GM21515 (cell line): ENCODE data around the gene IRS2.
"Not testable (repeated sequence)": the region's sequence is repeated elsewhere in the genome, so short reads cannot be mapped to it uniquely, and the experiment has no call there.

Source experiments
- ATAC-seq: cut with Tn5 transposase; IDR thresholded peaks from one replicate; pipeline ENCODE4 v1.9.1; 2021; ENCODE audit not compliant: unreplicated experiment

IRS2 gene

GRCh38 chr13:109733550-109733949 is 52.8 kb downstream of the IRS2 start:
- ATAC-seq, result no peak

- not testable (repeated sequence) for ATAC-seq
Measured at GRCh38 chr13:109732470-109733170, 53.8 kb downstream of the IRS2 start.

DNA sequence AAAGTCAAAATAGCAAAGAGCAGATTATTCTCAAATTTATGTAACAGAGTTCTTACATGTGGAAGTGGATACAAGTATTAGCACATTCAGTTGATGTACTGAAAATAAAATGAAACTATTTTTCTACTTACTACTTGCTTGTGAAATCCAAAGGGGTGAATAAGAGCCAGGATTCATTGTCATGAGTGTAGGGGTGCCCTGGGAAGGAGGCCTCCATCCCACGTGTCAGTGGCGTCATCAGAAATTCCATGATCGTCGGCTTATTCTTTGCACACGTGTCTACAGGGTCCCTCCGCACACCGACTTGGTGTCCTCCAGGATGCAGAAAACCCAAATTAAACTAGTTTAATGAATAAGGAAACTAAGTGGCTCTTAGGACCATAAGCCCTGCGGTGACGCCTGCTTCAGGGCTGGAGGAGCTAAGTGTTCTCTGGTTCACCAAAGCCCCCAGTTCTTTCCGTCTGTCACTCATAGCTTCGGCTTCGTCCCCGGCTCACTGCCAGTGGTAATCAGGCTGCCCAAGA is 55.5 kb downstream of the IRS2 start:
- no peak for ATAC-seq

DNA sequence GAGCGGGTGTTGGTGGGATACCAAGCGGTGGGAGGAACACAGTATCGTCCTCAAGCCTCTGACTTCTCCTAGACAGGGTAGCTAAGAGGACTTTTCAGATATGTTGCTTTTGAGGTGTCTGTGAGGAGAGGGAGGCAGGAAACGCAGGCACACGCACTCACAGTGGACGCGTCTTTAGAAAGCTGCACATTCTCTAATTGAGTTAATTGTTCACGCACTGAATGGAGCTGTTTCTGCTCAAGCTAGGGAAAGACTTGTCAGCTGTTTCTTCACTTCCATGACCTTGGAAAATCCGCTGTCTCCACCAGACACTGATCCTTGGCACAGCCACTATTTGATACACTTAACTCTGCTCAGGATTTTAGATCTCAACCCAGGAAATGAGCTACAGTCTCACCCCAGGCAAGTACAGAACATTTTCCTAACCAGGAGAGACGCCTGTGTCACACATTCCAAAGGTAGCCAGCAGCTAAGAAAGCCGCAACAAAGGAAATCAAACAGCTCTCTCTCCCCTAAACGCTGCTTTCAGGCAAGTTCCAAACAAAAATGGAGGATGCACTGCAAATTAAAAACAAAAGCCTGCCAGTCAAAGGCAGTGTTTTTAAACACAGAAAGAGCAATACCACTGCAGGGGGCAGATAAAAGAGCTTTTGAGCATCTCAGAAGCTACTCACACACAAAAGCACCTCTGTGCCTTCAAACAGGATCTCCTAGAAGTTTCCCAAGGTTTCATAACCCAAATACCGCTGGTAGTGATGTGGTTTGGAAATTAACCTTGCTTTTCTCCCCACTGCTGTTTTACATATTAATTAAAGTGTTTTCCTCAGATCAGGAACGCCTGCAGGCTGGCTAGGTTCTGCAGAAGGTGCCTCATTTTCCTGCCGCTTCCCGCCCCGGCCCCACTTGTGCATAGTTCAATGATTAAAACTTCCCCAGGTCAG is 57.3 kb downstream of the IRS2 start:
- ATAC-seq, result no peak

GRCh38 chr13:109728061-109728460 is 58.3 kb downstream of the IRS2 start:
- ATAC-seq, result no peak

DNA sequence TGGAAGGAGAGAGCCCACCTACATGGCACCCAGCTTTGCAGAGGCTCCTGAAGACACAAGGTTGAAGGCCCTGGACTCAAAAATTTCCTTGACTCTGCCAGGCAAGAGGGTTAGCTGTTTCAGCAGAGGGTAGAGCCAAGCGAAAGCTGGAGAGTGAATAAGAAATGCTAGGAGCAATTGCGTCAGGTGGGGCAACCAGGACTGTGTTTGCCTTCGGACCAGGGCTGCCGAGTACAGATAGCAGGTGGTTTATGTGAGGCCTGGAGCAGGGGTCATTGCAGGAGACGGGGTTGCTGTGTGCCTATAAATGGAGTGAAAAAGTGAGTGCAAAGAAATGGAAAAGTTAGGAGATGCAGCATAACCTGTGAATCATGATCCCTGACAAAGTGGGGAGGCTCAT is 59.1 kb downstream of the IRS2 start:
- ATAC-seq, result no peak

- ATAC-seq, result no peak
Measured at GRCh38 chr13:109725995-109726637, 60.3 kb downstream of the IRS2 start.

DNA sequence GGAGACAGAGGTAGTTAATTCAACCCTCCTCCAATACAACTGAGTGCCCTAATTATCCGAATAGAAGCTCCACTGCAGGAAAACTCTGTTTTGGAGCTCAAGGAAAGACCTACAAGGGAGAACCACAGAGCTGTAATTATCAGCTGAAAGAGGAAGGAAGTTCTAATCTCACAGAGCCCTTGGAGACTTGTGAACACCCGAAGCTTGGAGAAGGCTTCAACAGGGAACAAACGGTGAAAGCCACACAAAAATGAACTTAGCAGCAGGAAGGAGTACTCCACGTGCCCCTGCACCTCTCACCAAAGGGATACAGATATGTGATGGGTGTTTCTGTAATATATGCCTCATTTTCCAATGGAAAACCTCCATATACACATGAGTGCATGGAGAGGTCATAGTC is 61.1 kb downstream of the IRS2 start:
- no peak for ATAC-seq

DNA sequence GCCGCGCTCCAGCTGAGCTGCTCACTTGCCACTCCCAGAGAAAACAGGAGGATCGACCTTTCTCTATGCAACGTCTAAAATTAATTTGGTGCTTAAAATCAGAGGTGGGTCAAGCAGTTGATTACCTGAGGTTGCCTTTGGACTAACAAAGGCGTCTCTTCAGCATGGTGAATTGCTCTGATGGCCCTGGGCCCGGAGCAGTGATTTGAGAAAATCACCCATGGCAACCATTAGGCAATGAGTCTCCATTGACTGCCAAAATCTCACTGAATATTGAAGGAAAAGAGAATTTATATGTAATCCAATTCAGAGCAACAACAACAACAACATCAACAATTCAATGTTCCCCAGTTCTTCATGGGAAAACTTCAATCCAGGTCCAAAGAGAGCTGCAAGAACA is 61.8 kb downstream of the IRS2 start:
- ATAC-seq, result no peak

- ATAC-seq, result no peak
Measured at GRCh38 chr13:109723046-109723445, 63.3 kb downstream of the IRS2 start.

DNA sequence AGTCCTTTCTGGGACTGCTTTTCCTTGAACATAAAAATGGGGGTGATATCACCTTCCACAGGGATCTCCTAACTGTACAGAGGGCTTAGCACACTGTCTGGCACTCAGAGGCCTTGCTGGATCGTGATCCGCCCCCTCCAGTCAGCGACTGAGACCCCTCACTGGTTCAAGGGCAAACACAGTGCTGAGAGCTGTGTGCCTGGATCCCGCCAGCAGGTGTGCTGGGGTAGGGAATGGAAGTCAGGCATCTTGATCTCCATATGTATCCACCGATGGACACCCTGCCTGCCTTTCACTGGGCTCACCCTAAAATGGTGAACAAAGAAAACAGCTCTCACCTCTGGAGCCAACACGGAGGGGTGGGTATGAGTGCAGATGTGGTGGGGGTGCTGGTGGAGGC is 64.3 kb downstream of the IRS2 start:
- no peak for ATAC-seq

DNA sequence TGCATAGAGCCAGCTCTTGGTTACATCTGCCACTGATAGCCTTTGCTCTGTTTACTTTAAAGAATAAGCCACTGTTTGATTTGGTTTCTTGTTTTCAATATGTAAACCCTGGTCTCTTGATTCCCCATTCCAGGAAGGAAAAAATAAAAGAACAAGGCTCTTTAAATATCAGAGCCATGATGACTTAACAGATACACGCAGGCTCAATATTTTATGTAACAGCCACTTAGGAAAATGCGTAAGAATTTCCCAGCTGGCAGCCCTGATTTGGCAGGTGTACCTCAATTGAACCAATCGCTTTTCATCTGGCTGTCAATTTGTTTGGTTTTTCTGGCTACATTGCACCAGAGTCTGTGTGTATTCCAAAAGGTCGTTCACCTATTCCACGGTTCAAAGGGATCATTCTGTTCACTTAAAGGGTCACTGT is 65.6 kb downstream of the IRS2 start:
- ATAC-seq, result no peak

- no peak for ATAC-seq
Measured at GRCh38 chr13:109719962-109720646, 66.3 kb downstream of the IRS2 start.

DNA sequence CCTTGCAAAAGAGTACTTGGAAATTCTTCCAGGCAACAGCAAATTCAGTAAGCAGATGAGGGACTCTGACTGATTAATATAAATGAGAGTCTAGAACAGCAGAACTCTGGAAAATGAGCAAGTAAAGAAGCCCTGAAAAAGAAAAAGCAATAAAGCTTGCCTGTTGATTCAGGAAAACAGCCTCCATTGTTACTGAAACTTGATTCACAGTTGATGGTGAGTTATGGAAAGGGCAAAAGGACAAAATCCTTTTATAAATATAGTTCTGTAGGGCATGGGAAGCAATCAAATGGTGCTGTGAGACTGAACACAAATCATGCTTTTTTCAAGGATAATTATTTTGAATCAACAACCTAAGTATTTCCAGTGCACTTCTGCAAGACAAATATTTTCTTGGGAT is 67.7 kb downstream of the IRS2 start:
- ATAC-seq, result no peak

GRCh38 chr13:109717686-109718085 is 68.7 kb downstream of the IRS2 start:
- ATAC-seq, result no peak

GRCh38 chr13:109715902-109716301 is 70.5 kb downstream of the IRS2 start:
- no peak for ATAC-seq

- no peak for ATAC-seq
Measured at GRCh38 chr13:109713681-109714080, 72.7 kb downstream of the IRS2 start.

GRCh38 chr13:109712124-109712722 is 74.2 kb downstream of the IRS2 start:
- no peak for ATAC-seq

GRCh38 chr13:109707742-109708617 is 78.4 kb downstream of the IRS2 start:
- no peak for ATAC-seq
